ENCODE results near the gene EDN2.

Gene EDN2

GRCh38 chr1:41483001-41483850 is 1.3 kb downstream of the EDN2 start:
- DNase-seq (ENCODE audit: low read depth) = no peak

GRCh38 chr1:41482001-41482765 is 2.3 kb downstream of the EDN2 start:
- DNase-seq (ENCODE audit: low read depth) = no peak

- no peak for DNase-seq (ENCODE audit: low read depth)
These were observed 3.2 kb downstream of the EDN2 start for GRCh38 chr1:41481109-41481775.

GRCh38 chr1:41480204-41481108 is 4.0 kb downstream of the EDN2 start:
- DNase-seq (ENCODE audit: low read depth) = no peak

- no peak for DNase-seq (ENCODE audit: low read depth)
These were observed 4.7 kb downstream of the EDN2 start for GRCh38 chr1:41479808-41480160.

GRCh38 chr1:41479000-41479807 is 5.3 kb downstream of the EDN2 start:
- DNase-seq (ENCODE audit: low read depth) = no peak

- no peak for DNase-seq (ENCODE audit: low read depth)
These were observed 6.2 kb downstream of the EDN2 start for GRCh38 chr1:41478118-41478748.

GRCh38 chr1:41476807-41477361 is 7.6 kb downstream of the EDN2 start:
- no peak for DNase-seq (ENCODE audit: low read depth)

GRCh38 chr1:41475859-41476567 is 8.5 kb downstream of the EDN2 start:
- DNase-seq (ENCODE audit: low read depth) = no peak

GRCh38 chr1:41475346-41475745 is 9.1 kb downstream of the EDN2 start:
- no peak for DNase-seq (ENCODE audit: low read depth)

- DNase-seq (ENCODE audit: low read depth) = no peak
These were observed 9.8 kb downstream of the EDN2 start for GRCh38 chr1:41474490-41475271.

GRCh38 chr1:41473738-41474362 is 10.6 kb downstream of the EDN2 start:
- no peak for DNase-seq (ENCODE audit: low read depth)

- no peak for DNase-seq (ENCODE audit: low read depth)
These were observed 12.8 kb downstream of the EDN2 start for GRCh38 chr1:41471658-41472057.

- DNase-seq (ENCODE audit: low read depth) = no peak
These were observed 14.8 kb downstream of the EDN2 start for GRCh38 chr1:41469706-41470105.

- no peak for DNase-seq (ENCODE audit: low read depth)
These were observed 16.2 kb downstream of the EDN2 start for GRCh38 chr1:41468122-41468762.

GRCh38 chr1:41467673-41468072 is 16.8 kb downstream of the EDN2 start:
- DNase-seq (ENCODE audit: low read depth) = no peak

GRCh38 chr1:41466146-41466545 is 18.3 kb downstream of the EDN2 start:
- no peak for DNase-seq (ENCODE audit: low read depth)

GRCh38 chr1:41465741-41466140 is 18.7 kb downstream of the EDN2 start:
- no peak for DNase-seq (ENCODE audit: low read depth)
